ENCODE measurements around the gene ZNRD2.
A peak's percentile ranks its signal among the peaks of the same experiment; 100 is the strongest.

Gene ZNRD2

DNA sequence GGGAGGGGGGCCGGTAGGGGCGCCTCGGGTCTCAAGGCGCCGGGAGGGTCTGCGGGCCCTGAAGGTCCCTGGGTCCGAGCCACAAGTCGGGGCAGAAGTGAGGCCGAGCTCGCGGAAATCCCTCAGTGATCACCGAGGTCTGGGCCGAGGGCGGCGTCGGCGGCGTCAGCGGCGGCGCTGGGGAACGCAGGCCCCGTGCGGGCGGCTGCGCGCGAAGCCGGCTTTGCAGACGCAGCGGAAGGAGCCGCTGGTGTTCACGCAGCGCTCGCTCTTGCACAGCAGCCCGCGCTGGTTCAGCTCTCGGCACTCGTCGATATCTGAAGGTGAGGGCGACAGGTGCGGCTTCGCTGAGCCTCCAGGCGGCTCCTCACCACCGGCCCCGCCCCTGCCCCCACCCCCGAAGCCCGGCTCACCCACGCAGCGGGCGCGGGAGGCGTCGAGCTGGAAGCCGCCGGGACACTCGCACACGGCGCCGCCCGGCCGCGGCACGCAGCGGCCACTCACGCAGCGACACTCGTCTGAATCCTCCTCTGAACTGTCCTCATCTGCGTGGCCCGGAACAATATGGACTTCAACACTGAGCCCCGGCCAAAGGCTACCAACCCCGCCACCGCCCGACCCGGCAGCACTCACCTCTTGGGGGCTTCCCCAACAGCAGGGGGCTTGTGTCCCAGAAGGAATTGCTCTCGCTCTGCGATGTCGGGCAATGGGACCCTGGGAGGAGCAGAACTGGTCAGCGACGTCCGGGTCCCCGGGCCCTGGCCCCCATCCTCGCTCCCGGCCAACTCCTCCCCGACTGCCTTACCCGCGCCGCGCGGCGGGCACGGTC is 31.1 kb upstream of the ZNRD2 start:
- H4K20me1 ChIP-seq (ENCODE audit: insufficient read depth): no peaks in the 10 kb centered on the region
- peaks cover 19% of the 10 kb centered on the region for H3K4me1 ChIP-seq (ENCODE audit: low read depth, poor library complexity, severe bottlenecking)
- no peaks in the 10 kb centered on the region for H3K79me2 ChIP-seq (ENCODE audit: insufficient read depth, low read depth)
- no peak overlapping the region for H3K9ac ChIP-seq
- H3K36me3 ChIP-seq (ENCODE audit: insufficient read depth): no peaks in the 10 kb centered on the region
- H3K27me3 ChIP-seq (ENCODE audit: insufficient read depth, low read depth): no peaks in the 10 kb centered on the region
- H2AFZ ChIP-seq (ENCODE audit: low read depth): no peak overlapping the region
- no peak overlapping the region for H3K4me3 ChIP-seq (IDR thresholded peaks at IDR 0.05; ENCODE audit: insufficient read depth, low read depth, low read length)
- no peak overlapping the region for H3K27ac ChIP-seq
- TF ChIP-seq, protein P1, sequence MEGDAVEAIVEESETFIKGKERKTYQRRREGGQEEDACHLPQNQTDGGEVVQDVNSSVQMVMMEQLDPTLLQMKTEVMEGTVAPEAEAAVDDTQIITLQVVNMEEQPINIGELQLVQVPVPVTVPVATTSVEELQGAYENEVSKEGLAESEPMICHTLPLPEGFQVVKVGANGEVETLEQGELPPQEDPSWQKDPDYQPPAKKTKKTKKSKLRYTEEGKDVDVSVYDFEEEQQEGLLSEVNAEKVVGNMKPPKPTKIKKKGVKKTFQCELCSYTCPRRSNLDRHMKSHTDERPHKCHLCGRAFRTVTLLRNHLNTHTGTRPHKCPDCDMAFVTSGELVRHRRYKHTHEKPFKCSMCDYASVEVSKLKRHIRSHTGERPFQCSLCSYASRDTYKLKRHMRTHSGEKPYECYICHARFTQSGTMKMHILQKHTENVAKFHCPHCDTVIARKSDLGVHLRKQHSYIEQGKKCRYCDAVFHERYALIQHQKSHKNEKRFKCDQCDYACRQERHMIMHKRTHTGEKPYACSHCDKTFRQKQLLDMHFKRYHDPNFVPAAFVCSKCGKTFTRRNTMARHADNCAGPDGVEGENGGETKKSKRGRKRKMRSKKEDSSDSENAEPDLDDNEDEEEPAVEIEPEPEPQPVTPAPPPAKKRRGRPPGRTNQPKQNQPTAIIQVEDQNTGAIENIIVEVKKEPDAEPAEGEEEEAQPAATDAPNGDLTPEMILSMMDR (conservative IDR thresholded peaks at IDR 0.05; ENCODE audit: low read depth, low read length): no peak
- peak overlapping the region; percentile 81; the same call in 1 of the 2 replicates for H3K4me2 ChIP-seq

DNA sequence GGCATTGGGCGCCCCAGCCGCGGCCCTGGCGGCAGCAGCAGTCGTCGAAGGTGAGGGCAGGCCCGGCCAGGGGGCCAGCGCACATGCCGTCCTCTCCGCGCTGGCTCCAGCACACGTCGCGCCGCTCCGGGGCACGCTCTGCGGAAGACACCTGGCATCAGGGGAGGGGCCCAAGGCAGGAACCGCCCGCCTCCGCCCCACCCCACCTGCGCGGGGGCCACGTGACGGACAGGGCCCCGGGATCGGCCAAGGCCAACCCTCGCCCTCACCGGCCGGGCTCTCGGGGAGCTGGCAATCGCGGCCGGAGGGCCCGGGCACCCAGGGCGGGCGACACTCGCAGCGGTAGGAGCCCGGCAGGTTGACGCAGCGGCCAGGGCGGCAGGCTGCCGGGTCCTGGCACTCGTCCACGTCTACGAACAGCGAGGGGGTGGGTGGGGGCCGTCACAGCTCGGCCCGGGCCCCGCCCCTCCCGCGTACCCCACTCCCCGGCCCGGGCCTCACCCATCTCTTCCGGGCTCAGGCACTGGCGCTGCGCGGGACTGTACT is 30.5 kb upstream of the ZNRD2 start:
- H2AFZ ChIP-seq (ENCODE audit: low read depth): peak overlapping the region; percentile 89
- H3K27me3 ChIP-seq (ENCODE audit: insufficient read depth, low read depth): no peaks in the 10 kb centered on the region
- H3K4me3 ChIP-seq (IDR thresholded peaks at IDR 0.05; ENCODE audit: insufficient read depth, low read depth, low read length): no peak overlapping the region
- H3K4me1 ChIP-seq (ENCODE audit: low read depth, poor library complexity, severe bottlenecking): peaks cover 19% of the 10 kb centered on the region
- H3K27ac ChIP-seq: peak overlapping the region; percentile 53; the same call in 1 of the 2 replicates
- peak overlapping the region; percentile 55; the same call in 1 of the 2 replicates for H3K9ac ChIP-seq
- no peaks in the 10 kb centered on the region for H4K20me1 ChIP-seq (ENCODE audit: insufficient read depth)
- H3K79me2 ChIP-seq (ENCODE audit: insufficient read depth, low read depth): no peaks in the 10 kb centered on the region
- no peaks in the 10 kb centered on the region for H3K36me3 ChIP-seq (ENCODE audit: insufficient read depth)
- H3K4me2 ChIP-seq: peak overlapping the region; percentile 81
- TF ChIP-seq, protein P1 (conservative IDR thresholded peaks at IDR 0.05; ENCODE audit: low read depth, low read length): peak; percentile 21; the same call in 1 of the 2 replicates

DNA sequence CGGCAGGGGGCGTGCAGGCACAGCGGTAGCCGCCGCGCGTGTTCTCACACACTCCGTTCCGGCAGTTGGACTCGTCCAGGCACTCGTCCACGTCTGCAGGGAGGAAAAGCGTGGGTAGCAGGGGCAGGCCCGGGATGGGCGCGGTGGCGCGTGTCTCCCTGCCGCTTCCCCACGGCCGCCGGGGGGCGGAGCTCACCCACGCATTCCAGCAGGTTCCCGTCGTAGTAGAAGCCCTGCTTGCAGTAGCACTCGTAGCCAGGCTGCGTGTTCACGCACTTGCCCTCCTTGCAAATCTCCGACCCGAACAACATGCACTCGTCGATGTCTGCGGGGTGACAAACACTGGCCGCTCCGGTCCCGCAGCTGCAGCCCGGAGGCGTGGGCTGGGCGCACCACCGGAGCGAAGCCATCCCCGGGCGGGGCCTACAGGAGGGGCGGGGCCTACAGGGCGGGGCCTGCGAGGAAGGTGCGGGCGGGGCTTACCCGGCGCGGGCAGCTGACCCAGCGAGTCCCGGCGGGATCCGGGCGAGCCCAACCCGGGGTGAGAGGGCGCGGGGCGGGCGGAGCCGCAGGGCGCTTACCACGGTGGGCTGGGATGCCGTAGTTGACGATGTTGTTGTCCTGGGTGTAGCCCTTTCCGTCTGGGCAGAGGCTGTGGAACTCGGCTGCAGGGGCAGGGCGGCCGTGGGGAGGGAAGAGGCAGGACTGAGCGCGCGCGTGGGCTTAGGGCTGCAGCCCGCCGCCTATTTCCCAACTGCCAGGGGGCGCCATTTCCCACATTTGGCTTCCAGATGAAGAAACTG is 29.8 kb upstream of the ZNRD2 start:
- Histone ChIP-seq H3K27ac (peak overlapping the region; percentile 53; the same call in 1 of the 2 replicates), H3K27me3 (ENCODE audit: insufficient read depth, low read depth) (no peaks in the 10 kb centered on the region), H3K4me3 (IDR thresholded peaks at IDR 0.05; ENCODE audit: insufficient read depth, low read depth, low read length) (no peak overlapping the region), H3K4me1 (ENCODE audit: low read depth, poor library complexity, severe bottlenecking) (peaks cover 19% of the 10 kb centered on the region), H3K9ac (peak overlapping the region; percentile 55; the same call in 1 of the 2 replicates), H3K36me3 (ENCODE audit: insufficient read depth) (no peaks in the 10 kb centered on the region), H3K79me2 (ENCODE audit: insufficient read depth, low read depth) (no peaks in the 10 kb centered on the region), H3K4me2 (peak overlapping the region; percentile 81), H4K20me1 (ENCODE audit: insufficient read depth) (no peaks in the 10 kb centered on the region), H2AFZ (ENCODE audit: low read depth) (peak overlapping the region; percentile 89)
- TF ChIP-seq, protein P1 (conservative IDR thresholded peaks at IDR 0.05; ENCODE audit: low read depth, low read length): peak; percentile 87

Data from KMS-11 (cell line).